Caco-2 (cell line): Measurements from ENCODE around the gene ADGRF5. TPM values are rescaled to one million over a fixed set of nuclear protein-coding genes. Genes with fewer than 3 reads are reported as not detected.

Experiments used
- Bru-seq: library from RNA; stranded (reverse); fragments of 400-500 nt; gene quantifications from one replicate; lab custom pipeline; 2021; lab: Mats Ljungman, UMichigan
- BruChase-seq, 2 experiments: library from RNA; stranded (reverse); fragments of 400-500 nt; gene quantifications; one replicate each; lab custom pipeline; 2021; lab: Mats Ljungman, UMichigan
- BruUV-seq: library from RNA; stranded (reverse); fragments of 400-500 nt; replicated peaks from 2 replicates; lab custom pipeline; 2021; lab: Mats Ljungman, UMichigan
- CTCF ChIA-PET: fragments of 300-600 bp; sonication (Branson Sonifier 250); formaldehyde crosslinking; loops from one replicate; lab custom pipeline; 2022; ENCODE audit warnings: antibody characterized with exemption; lab: Charles Lee
- POLR2A ChIA-PET: fragments of 300-600 bp; sonication (Branson Sonifier 250); formaldehyde crosslinking; loops from one replicate; lab custom pipeline; 2022; ENCODE audit warnings: antibody characterized with exemption; lab: Charles Lee
- DNase-seq, 2 experiments: peaks; one replicate each; pipeline versions ENCODE4 v3.0.0 to v3.0.0-alpha.2; 2020 to 2022
- H3K27me3 ChIP-seq: replicated peaks from 2 replicates; pipeline ENCODE4 v1.6.0; 2011; ENCODE audit warnings: low read length; ENCODE audit not compliant: control insufficient read depth, insufficient read depth
- H3K36me3 ChIP-seq: 2 replicates; pipeline ENCODE4 v1.5.1; 2011; ENCODE audit warnings: low read length; ENCODE audit not compliant: control insufficient read depth, insufficient read depth
- H3K4me1 ChIP-seq: fragments of 250-450 bp; sonication (Bioruptor Pico); 2 replicates; pipeline ENCODE4 v1.5.1; 2020; ENCODE audit warnings: mild to moderate bottlenecking
- H3K4me3 ChIP-seq: 2 replicates; pipeline ENCODE4 v1.5.1; 2011; ENCODE audit warnings: low read depth, mild to moderate bottlenecking, control low read depth, low read length
- H3K9me3 ChIP-seq: fragments of 250-450 bp; sonication (Bioruptor Pico); 2 replicates; pipeline ENCODE4 v1.5.1; 2020; ENCODE audit warnings: mild to moderate bottlenecking, moderate library complexity
- H3K27ac Mint-ChIP-seq: one replicate; pipeline ENCODE4 v1.8.0; 2022; ENCODE audit warnings: mixed read lengths; ENCODE audit not compliant: unreplicated experiment
- H3K27me3 Mint-ChIP-seq: one replicate; pipeline ENCODE4 v1.8.0; 2022; ENCODE audit warnings: mixed read lengths; ENCODE audit not compliant: insufficient read depth, unreplicated experiment
- H3K36me3 Mint-ChIP-seq: one replicate; pipeline ENCODE4 v1.8.0; 2022; ENCODE audit warnings: mild to moderate bottlenecking, mixed read lengths; ENCODE audit not compliant: insufficient read depth, unreplicated experiment
- H3K4me1 Mint-ChIP-seq: one replicate; pipeline ENCODE4 v1.8.0; 2022; ENCODE audit warnings: low read depth, mixed read lengths; ENCODE audit not compliant: unreplicated experiment
- H3K4me3 Mint-ChIP-seq: one replicate; pipeline ENCODE4 v1.8.0; 2022; ENCODE audit warnings: mild to moderate bottlenecking, moderate library complexity, mixed read lengths; ENCODE audit not compliant: unreplicated experiment
- H3K9me3 Mint-ChIP-seq: one replicate; pipeline ENCODE4 v1.8.0; 2022; ENCODE audit warnings: mixed read lengths; ENCODE audit not compliant: unreplicated experiment
- CTCF ChIP-seq, 2 experiments: fragments of 200-600 bp in 1 of 2; IDR thresholded peaks; 1 replicate in 1 of 2; 2 replicates in 1 of 2; pipeline versions ENCODE4 v1.5.1 to v1.8.0; 2011 to 2022; ENCODE audit warnings: antibody characterized with exemption in 1 of 2, control low read depth in 1 of 2, inconsistent platforms in 1 of 2, low read depth in 1 of 2, low read length in 1 of 2, mild to moderate bottlenecking in 1 of 2, moderate library complexity in 1 of 2; ENCODE audit not compliant: insufficient read depth in 1 of 2, severe bottlenecking in 1 of 2, unreplicated experiment in 1 of 2
- intact Hi-C: fragments of 100-400 bp; cut with micrococcal nuclease; formaldehyde crosslinking; loops from one replicate; pipeline ENCODE4 v1.10.0; 2022; ENCODE audit not compliant: unreplicated experiment
- long read RNA-seq: library from polyadenylated mRNA; stranded (forward); transcript quantifications from one replicate; pipeline ENCODE4 v2.0.0, GENCODE V29; 2022
- total RNA-seq: library from RNA; stranded (reverse); gene quantifications from 2 replicates; pipeline ENCODE4 v1.2.3, GENCODE V29; 2022

Gene ADGRF5
- total RNA-seq (not detected in 2 replicates), Bru-seq, nascent RNA (percentile 3 among the genes with signal in this experiment), BruChase-seq, experiment 1, labeled RNA remaining after a 2-hour chase (percentile 1 among the genes with signal in this experiment), BruChase-seq, experiment 2, labeled RNA remaining after a 6-hour chase (percentile 4 among the genes with signal in this experiment)
- long read RNA-seq, result 0 reads

GRCh38 chr6:46921731-46922130, at the start of gene ADGRF5:
Gene ADGRF5 (minus strand): TSS chr6:46921938. CDS start chr6:46906762, 15,176 bp downstream.
- H3K36me3 ChIP-seq, result no peaks in the 10 kb centered on the region

GRCh38 chr6:46969206-46969605, 47.5 kb upstream of the ADGRF5 start:
- Mint-ChIP-seq H3K4me3 (no peak overlapping the region), H3K4me1 (no peaks in the 10 kb centered on the region), H3K27me3 (peaks cover 8% of the 10 kb centered on the region), H3K36me3 (no peaks in the 10 kb centered on the region), H3K27ac (no peak overlapping the region), H3K9me3 (no peaks in the 10 kb centered on the region)
- intact Hi-C loops, result no loop called here
- Histone ChIP-seq H3K27me3 (no peaks in the 10 kb centered on the region), H3K36me3 (no peaks in the 10 kb centered on the region), H3K4me3 (no peak overlapping the region), H3K9me3 (no peaks in the 10 kb centered on the region), H3K4me1 (peaks cover 11% of the 10 kb centered on the region)
- CTCF ChIA-PET, result no interaction called here
- no TSS peak for BruUV-seq
- TF ChIP-seq CTCF (IDR thresholded peaks at IDR 0.05; ENCODE audit: insufficient read depth in 1 of 2, low read depth in 1 of 2, low read length in 1 of 2, severe bottlenecking in 1 of 2, unreplicated experiment in 1 of 2), result no peak
- DNase-seq, result no peak
- POLR2A ChIA-PET, result no interaction called here

More at GRCh38 chr6:46921731-46922130, at the start of gene ADGRF5:
- intact Hi-C loops, result no loop called here
- Mint-ChIP-seq H3K36me3 (no peaks in the 10 kb centered on the region), H3K9me3 (peaks cover 17% of the 10 kb centered on the region), H3K4me1 (no peaks in the 10 kb centered on the region), H3K4me3 (no peak within 1 kb of the TSS), H3K27me3 (peaks cover 6% of the 10 kb centered on the region), H3K27ac (no peak within 1 kb of the TSS)
- no peak for TF ChIP-seq CTCF (IDR thresholded peaks at IDR 0.05; ENCODE audit: insufficient read depth in 1 of 2, low read depth in 1 of 2, low read length in 1 of 2, severe bottlenecking in 1 of 2, unreplicated experiment in 1 of 2)
- Histone ChIP-seq H3K4me3 (no peak within 1 kb of the TSS), H3K4me1 (no peaks in the 10 kb centered on the region), H3K27me3 (no peaks in the 10 kb centered on the region), H3K9me3 (no peaks in the 10 kb centered on the region)
- ChIA-PET POLR2A (no interaction called here), CTCF (no interaction called here)
- BruUV-seq, result no TSS peak
- no peak for DNase-seq

GRCh38 chr6:46967826-46968349, 46.1 kb upstream of the ADGRF5 start:
- Mint-ChIP-seq H3K27me3 (peaks cover 6% of the 10 kb centered on the region), H3K9me3 (no peaks in the 10 kb centered on the region), H3K4me3 (no peak overlapping the region), H3K36me3 (no peaks in the 10 kb centered on the region), H3K4me1 (no peaks in the 10 kb centered on the region), H3K27ac (no peak overlapping the region)
- ChIA-PET CTCF (no interaction called here), POLR2A (no interaction called here)
- no peak overlapping the region for H3K4me3 ChIP-seq
- H3K9me3 ChIP-seq, result no peaks in the 10 kb centered on the region
- TF ChIP-seq CTCF (IDR thresholded peaks at IDR 0.05; ENCODE audit: insufficient read depth in 1 of 2, low read depth in 1 of 2, low read length in 1 of 2, severe bottlenecking in 1 of 2, unreplicated experiment in 1 of 2), result no peak
- intact Hi-C loops, result no loop called here
- peaks cover 23% of the 10 kb centered on the region for H3K4me1 ChIP-seq
- no TSS peak for BruUV-seq
- H3K27me3 ChIP-seq, result no peaks in the 10 kb centered on the region
- DNase-seq, result no peak
- H3K36me3 ChIP-seq, result no peaks in the 10 kb centered on the region
